Endothelial cell of hepatic sinusoid (primary cell): ENCODE results near the gene SHB.

Experiments
- in situ Hi-C: cut with HindIII; loops from 2 replicates; pipeline ENCODE4 v1.10.0; 2017; ENCODE audit warnings: low sequenced_read_pairs

SHB gene

GRCh38 chr9:38088006-38088925, 19.2 kb upstream of the SHB start:
- in situ Hi-C loops: no loop called here

- in situ Hi-C loops: no loop called here
Observed at GRCh38 chr9:38086496-38086895, 17.5 kb upstream of the SHB start.

- in situ Hi-C loops: no loop called here
Observed at GRCh38 chr9:38085308-38085707, 16.3 kb upstream of the SHB start.

- in situ Hi-C loops: no loop called here
Observed at GRCh38 chr9:38084556-38084880, 15.5 kb upstream of the SHB start.

- in situ Hi-C loops: no loop called here
Observed at GRCh38 chr9:38083858-38084555, 15.0 kb upstream of the SHB start.

- in situ Hi-C loops: no loop called here
Observed at GRCh38 chr9:38082446-38083287, 13.6 kb upstream of the SHB start.

- in situ Hi-C loops: no loop called here
Observed at GRCh38 chr9:38081356-38082108, 12.5 kb upstream of the SHB start.

GRCh38 chr9:38079461-38080031, 10.5 kb upstream of the SHB start:
- in situ Hi-C loops: no loop called here

- in situ Hi-C loops: no loop called here
Observed at GRCh38 chr9:38075272-38075671, 6.2 kb upstream of the SHB start.

GRCh38 chr9:38074441-38074961, 5.5 kb upstream of the SHB start:
- in situ Hi-C loops: loop anchor here (25.0 kb wide), 1 partner anchor 162 kb away; the partner anchor contains the start of gene SLC25A51

- in situ Hi-C loops: loop anchor here (25.0 kb wide), 1 partner anchor 162 kb away; the partner anchor contains the start of gene SLC25A51
Observed at GRCh38 chr9:38073882-38074281, 4.9 kb upstream of the SHB start.

- in situ Hi-C loops: loop anchor here (25.0 kb wide), 1 partner anchor 159 kb away; the partner anchor contains the start of gene SLC25A51
Observed at GRCh38 chr9:38071470-38072134, 2.6 kb upstream of the SHB start.

GRCh38 chr9:38067859-38068681, 957 bp downstream of the SHB start:
- in situ Hi-C loops: loop anchor here (25.0 kb wide), 1 partner anchor 156 kb away; the partner anchor contains the start of gene SLC25A51

GRCh38 chr9:38066914-38067858, 1.8 kb downstream of the SHB start:
- in situ Hi-C loops: loop anchor here (25.0 kb wide), 1 partner anchor 155 kb away; the partner anchor contains the start of gene SLC25A51

GRCh38 chr9:38066197-38066913, 2.7 kb downstream of the SHB start:
- in situ Hi-C loops: loop anchor here (25.0 kb wide), 1 partner anchor 154 kb away; the partner anchor contains the start of gene SLC25A51

GRCh38 chr9:38065369-38066075, 3.5 kb downstream of the SHB start:
- in situ Hi-C loops: loop anchor here (25.0 kb wide), 1 partner anchor 153 kb away; the partner anchor contains the start of gene SLC25A51
